KOPT-K1 (cell line): ENCODE data around the gene WDR4.
"Not testable (repeated sequence)": the region's sequence is repeated elsewhere in the genome, so short reads cannot be mapped to it uniquely, and the experiment has no call there.

Experiments
- H3K27ac ChIP-seq: fragments of 200-600 bp; sonication (generic); 2 replicates; pipeline ENCODE4 v1.5.1; 2016; ENCODE audit warnings: antibody characterized with exemption, mild to moderate bottlenecking, low read depth, low read length; ENCODE audit not compliant: poor library complexity, severe bottlenecking
- H3K36me3 ChIP-seq: fragments of 200-600 bp; sonication (generic); 2 replicates; pipeline ENCODE4 v1.5.1; 2017; ENCODE audit warnings: antibody characterized with exemption, mild to moderate bottlenecking, low read length, moderate library complexity; ENCODE audit not compliant: insufficient read depth
- H3K9me3 ChIP-seq: fragments of 200-600 bp; sonication (generic); 2 replicates; pipeline ENCODE4 v1.5.1; 2017; ENCODE audit warnings: antibody characterized with exemption, low read length, mild to moderate bottlenecking; ENCODE audit not compliant: insufficient read depth, poor library complexity, severe bottlenecking

The WDR4 gene

GRCh38 chr21:42809171-42809570 is 70.2 kb downstream of the WDR4 start:
- Histone ChIP-seq H3K9me3 (no peaks in the 10 kb centered on the region), H3K36me3 (no peaks in the 10 kb centered on the region), H3K27ac (no peak overlapping the region)

GRCh38 chr21:42807938-42808613 is 71.3 kb downstream of the WDR4 start:
- H3K27ac ChIP-seq, result no peak overlapping the region
- no peaks in the 10 kb centered on the region for H3K9me3 ChIP-seq
- no peaks in the 10 kb centered on the region for H3K36me3 ChIP-seq

GRCh38 chr21:42807293-42807895 is 71.9 kb downstream of the WDR4 start:
- not testable (repeated sequence) for H3K9me3 ChIP-seq, H3K36me3 ChIP-seq, H3K27ac ChIP-seq

GRCh38 chr21:42806509-42807140 is 72.7 kb downstream of the WDR4 start:
- Histone ChIP-seq H3K36me3 (no peaks in the 10 kb centered on the region), H3K9me3 (no peaks in the 10 kb centered on the region), H3K27ac (no peak overlapping the region)

- H3K27ac ChIP-seq, result not testable (repeated sequence)
Observed at GRCh38 chr21:42801616-42802015, 77.7 kb downstream of the WDR4 start.

GRCh38 chr21:42799948-42800347 is 79.4 kb downstream of the WDR4 start:
- Histone ChIP-seq H3K9me3 (no peaks in the 10 kb centered on the region), H3K27ac (no peak overlapping the region), H3K36me3 (no peaks in the 10 kb centered on the region)

More at GRCh38 chr21:42801616-42802015, 77.7 kb downstream of the WDR4 start:
- not testable (repeated sequence) for H3K9me3 ChIP-seq, H3K36me3 ChIP-seq

- H3K27ac ChIP-seq, result no peak overlapping the region
- H3K36me3 ChIP-seq, result no peaks in the 10 kb centered on the region
- no peaks in the 10 kb centered on the region for H3K9me3 ChIP-seq
Observed at GRCh38 chr21:42799516-42799915, 79.8 kb downstream of the WDR4 start.
